Ascending aorta (tissue), 2 donors: ENCODE measurements around the gene FOXL1. TPM values are rescaled to one million over a fixed set of nuclear protein-coding genes. Genes with fewer than 3 reads are reported as not detected.

Experiments
- DNase-seq, 2 donors: peaks; one replicate each; pipeline ENCODE4 v3.0.0-alpha.2; 2019; ENCODE audit warnings: low spot score in 2 of 2
- H3K27ac ChIP-seq, 2 donors: fragments of 200-600 bp; sonication (generic); one replicate each; pipeline ENCODE4 v1.5.1; 2016 to 2017; ENCODE audit warnings: mild to moderate bottlenecking in 1 of 2
- H3K27me3 ChIP-seq: fragments of 200-600 bp; sonication (generic); one replicate; pipeline ENCODE4 v1.5.1; 2017
- H3K36me3 ChIP-seq, 2 donors: fragments of 200-600 bp; sonication (generic); one replicate each; pipeline ENCODE4 v1.5.1; 2016
- H3K4me1 ChIP-seq, 2 donors: fragments of 200-600 bp; sonication (generic); one replicate each; pipeline ENCODE4 v1.5.1; 2016 to 2017; ENCODE audit warnings: mild to moderate bottlenecking in 1 of 2
- H3K4me3 ChIP-seq, 2 donors: fragments of 200-600 bp; sonication (generic); one replicate each; pipeline ENCODE4 v1.5.1; 2016 to 2017; ENCODE audit warnings: mild to moderate bottlenecking in 1 of 2
- H3K9me3 ChIP-seq, 2 donors: fragments of 200-600 bp; sonication (generic); one replicate each; pipeline ENCODE4 v1.5.1; 2016
- intact Hi-C: fragments of 100-400 bp; cut with DNase I; formaldehyde crosslinking; loops from one replicate; pipeline ENCODE4 v1.15.1; 2023
- total RNA-seq: library from RNA; depleted of rRNA; stranded (reverse); fragments of >200 nt; gene quantifications from one replicate; pipeline ENCODE4 v1.1.0, GENCODE V29; 2016
- TF ChIP-seq, protein P1 (sequence below), 3 experiments: fragments of 200-600 bp in 2 of 3; fragments of 450-650 bp in 1 of 3; sonication (generic) in 2 of 3; IDR thresholded peaks; one replicate each; pipeline ENCODE4 v1.5.1; 2016 to 2019; ENCODE audit warnings: antibody characterized with exemption in 3 of 3, mild to moderate bottlenecking in 1 of 3, moderate library complexity in 1 of 3

Gene FOXL1
- total RNA-seq, 1 donor from 2014 or later: 35.7 TPM

GRCh38 chr16:86532526-86532815 lies 45.9 kb upstream of the FOXL1 start:
- Histone ChIP-seq H3K27ac (no peak overlapping the region), H3K27me3 (no peaks in the 10 kb centered on the region), H3K4me1 (no peaks in the 10 kb centered on the region), H3K4me3 (no peak overlapping the region), H3K9me3 (no peaks in the 10 kb centered on the region), H3K36me3 (peaks cover 19 to 53% of the 10 kb centered on the region in 2 donors)
- DNase-seq: no peak
- TF ChIP-seq, protein P1, sequence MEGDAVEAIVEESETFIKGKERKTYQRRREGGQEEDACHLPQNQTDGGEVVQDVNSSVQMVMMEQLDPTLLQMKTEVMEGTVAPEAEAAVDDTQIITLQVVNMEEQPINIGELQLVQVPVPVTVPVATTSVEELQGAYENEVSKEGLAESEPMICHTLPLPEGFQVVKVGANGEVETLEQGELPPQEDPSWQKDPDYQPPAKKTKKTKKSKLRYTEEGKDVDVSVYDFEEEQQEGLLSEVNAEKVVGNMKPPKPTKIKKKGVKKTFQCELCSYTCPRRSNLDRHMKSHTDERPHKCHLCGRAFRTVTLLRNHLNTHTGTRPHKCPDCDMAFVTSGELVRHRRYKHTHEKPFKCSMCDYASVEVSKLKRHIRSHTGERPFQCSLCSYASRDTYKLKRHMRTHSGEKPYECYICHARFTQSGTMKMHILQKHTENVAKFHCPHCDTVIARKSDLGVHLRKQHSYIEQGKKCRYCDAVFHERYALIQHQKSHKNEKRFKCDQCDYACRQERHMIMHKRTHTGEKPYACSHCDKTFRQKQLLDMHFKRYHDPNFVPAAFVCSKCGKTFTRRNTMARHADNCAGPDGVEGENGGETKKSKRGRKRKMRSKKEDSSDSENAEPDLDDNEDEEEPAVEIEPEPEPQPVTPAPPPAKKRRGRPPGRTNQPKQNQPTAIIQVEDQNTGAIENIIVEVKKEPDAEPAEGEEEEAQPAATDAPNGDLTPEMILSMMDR (IDR thresholded peaks at IDR 0.05): no peak
- intact Hi-C loops: no loop called here

- H3K9me3 ChIP-seq: no peaks in the 10 kb centered on the region
- intact Hi-C loops: no loop called here
- no peaks in the 10 kb centered on the region for H3K27me3 ChIP-seq
- H3K36me3 ChIP-seq: peaks cover 25 to 59% of the 10 kb centered on the region in 2 donors
- H3K4me3 ChIP-seq: no peak overlapping the region
- no peak for DNase-seq
- TF ChIP-seq, protein P1 (IDR thresholded peaks at IDR 0.05): no peak
- H3K4me1 ChIP-seq: no peaks in the 10 kb centered on the region
- no peak overlapping the region for H3K27ac ChIP-seq
Measured at GRCh38 chr16:86533076-86533475, 45.3 kb upstream of the FOXL1 start.

DNA sequence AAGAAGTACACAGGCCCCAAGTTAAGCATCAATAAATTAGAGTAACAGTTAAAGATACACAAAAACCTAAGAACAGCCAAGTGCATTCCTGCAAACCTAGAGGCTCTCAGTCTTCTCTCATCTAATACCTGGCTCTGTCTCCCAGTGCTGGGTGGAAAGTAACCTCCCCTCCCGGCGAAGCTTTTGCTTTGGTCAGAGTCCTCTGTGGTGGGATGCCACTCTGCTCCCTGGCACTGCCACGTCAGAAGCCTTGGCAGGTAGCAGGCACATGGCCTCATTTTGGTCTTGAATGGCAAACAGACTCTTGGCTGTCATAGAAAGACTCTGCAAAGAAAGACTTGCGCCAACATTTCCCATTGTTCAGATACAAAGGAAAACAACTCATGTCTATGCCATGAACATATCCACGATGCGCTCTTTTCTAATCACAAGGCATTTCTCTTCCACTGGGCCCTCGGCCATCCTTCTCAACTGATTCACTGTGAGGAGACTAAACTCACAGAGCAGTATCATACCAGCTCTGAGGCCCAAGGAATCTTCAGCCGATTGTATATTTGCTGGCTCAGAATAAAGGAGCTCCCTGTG lies 44.5 kb upstream of the FOXL1 start:
- H3K4me1 ChIP-seq: no peaks in the 10 kb centered on the region
- peaks cover 31 to 67% of the 10 kb centered on the region in 2 donors for H3K36me3 ChIP-seq
- no peak overlapping the region for H3K27ac ChIP-seq
- TF ChIP-seq, protein P1 (IDR thresholded peaks at IDR 0.05): no peak
- H3K4me3 ChIP-seq: no peak overlapping the region
- no peaks in the 10 kb centered on the region for H3K27me3 ChIP-seq
- H3K9me3 ChIP-seq: no peaks in the 10 kb centered on the region
- intact Hi-C loops: no loop called here
- DNase-seq: no peak

DNA sequence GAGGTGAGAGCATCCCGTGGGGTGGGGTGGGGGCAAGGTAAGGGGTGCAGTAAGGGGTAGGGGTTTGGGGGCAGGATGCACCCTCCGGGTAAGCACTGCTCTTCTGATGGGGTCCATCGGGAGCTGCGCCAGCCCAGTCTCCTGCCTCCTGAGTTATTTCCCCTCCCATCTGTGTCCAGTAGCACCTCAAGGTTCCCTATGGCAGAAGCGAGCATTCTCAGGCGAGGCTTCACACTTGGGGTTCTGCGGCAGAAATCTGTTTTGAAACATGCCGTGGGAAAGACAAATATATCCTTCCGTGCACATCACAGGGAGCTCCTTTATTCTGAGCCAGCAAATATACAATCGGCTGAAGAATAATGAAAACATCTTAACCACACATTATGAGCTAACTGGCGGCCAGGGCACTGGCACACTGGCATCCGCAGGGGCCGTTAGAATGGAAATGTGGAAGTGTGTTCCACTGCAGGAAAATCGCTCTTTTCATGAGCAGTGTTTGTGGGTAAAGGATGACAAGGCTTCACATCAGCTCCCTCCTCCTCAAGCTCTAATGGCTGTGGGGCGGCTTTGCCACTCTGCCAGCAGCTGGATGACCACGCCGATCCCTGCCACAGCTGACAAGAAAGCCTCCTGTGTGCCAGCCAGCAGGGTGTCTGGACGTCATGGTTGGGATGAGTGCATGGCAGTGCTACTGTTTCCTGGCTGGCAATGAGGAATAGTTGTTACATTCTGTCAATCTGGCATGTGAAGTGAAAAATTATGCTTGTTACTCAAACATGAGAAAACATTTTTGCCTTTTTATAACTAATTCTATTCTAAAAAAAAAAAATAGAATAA lies 43.4 kb upstream of the FOXL1 start:
- H3K36me3 ChIP-seq: peaks cover 42 to 78% of the 10 kb centered on the region in 2 donors
- H3K27me3 ChIP-seq: no peaks in the 10 kb centered on the region
- H3K4me3 ChIP-seq: no peak overlapping the region
- no peaks in the 10 kb centered on the region for H3K9me3 ChIP-seq
- TF ChIP-seq, protein P1 (IDR thresholded peaks at IDR 0.05): no peak
- intact Hi-C loops: no loop called here
- no peak for DNase-seq
- no peaks in the 10 kb centered on the region for H3K4me1 ChIP-seq
- H3K27ac ChIP-seq: no peak overlapping the region

DNA sequence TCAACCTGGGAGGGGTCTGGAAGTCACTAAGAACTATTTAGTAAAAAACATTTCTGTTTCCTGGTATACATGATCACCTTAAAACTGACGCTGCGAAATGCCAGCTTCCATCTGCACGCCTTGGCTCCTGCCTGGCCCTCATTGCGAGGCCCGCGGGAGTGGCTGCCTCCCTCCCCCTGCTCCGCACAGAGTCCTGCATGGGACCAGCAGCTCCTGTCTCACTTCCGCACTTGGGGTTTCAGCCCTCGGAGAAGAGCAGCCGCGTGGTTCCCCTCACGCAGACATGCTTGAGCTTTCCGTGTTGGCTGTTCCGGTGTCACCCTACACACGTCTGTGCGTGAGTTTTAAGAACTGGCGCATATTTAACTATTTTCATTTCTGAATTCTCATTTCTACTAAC lies 41.7 kb upstream of the FOXL1 start:
- no peak overlapping the region for H3K4me3 ChIP-seq
- intact Hi-C loops: no loop called here
- no peaks in the 10 kb centered on the region for H3K9me3 ChIP-seq
- H3K27me3 ChIP-seq: no peaks in the 10 kb centered on the region
- H3K36me3 ChIP-seq: peaks cover 56 to 79% of the 10 kb centered on the region in 2 donors
- TF ChIP-seq, protein P1 (IDR thresholded peaks at IDR 0.05): no peak
- no peaks in the 10 kb centered on the region for H3K4me1 ChIP-seq
- H3K27ac ChIP-seq: no peak overlapping the region
- DNase-seq: no peak
